Activated naive CD4-positive, alpha-beta T cell treated with anti-CD3 and anti-CD28 coated beads, Interleukin-2, amount 50 U/mL, for 16 hours (primary cell): ENCODE measurements around the gene TIMM10B.
A peak's percentile ranks its signal among the peaks of the same experiment; 100 is the strongest.

Experiments used
- DNase-seq: peaks from one replicate; pipeline ENCODE4 v3.0.0-alpha.2; 2020

Gene TIMM10B

DNA sequence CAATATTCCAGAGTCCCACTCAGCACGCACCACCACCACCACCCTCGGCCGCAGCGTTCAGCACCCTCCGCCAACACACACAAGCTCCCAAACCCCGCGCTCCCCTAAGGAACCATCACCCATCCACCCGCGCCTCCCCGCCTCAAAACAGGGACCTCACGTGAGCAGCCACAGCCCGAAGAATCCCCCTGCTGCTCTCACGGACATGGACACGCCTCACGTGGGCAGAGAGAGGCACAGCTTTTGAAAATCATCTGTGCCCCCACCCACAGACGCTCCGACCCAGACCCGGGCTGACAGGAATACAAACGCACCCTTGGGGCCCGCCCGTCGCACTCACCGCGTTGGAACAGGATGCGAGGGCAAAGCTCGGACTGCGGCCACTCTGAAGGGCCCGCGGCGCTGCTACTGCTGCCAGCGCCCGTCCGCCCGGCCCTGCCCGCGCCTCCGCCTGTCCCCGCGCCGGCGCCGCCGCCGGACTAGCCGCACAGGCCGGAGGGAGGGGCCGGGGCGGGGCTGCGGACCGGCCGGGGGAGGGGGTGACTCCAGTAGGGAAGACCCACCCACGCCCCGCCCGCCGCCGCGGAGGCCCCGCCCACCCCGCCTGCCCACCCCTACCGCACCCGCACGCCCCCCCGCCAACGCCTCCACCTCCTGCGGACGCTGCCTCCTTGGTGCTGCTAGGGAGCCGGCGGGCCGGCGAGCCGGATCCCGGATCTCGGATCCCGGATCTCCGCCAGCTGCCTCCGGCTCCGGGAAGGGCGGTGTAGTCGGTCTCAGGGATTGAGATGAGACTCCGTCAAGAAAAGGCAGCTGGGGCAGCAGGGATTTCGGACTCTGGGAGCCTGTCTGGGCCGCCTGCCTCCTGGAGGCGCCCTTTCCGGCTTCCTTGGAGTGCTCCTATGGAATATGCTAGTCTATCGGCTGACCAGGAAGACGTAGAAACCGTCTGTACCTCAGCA, 7.6 kb upstream of the TIMM10B start, which contains the start of gene TRIM3:
TSS of gene TRIM3 (minus strand) at position 491 of the 962 bp plus-strand sequence. CDS start 8,246 bp downstream, outside the sequence.
- DNase-seq = peak; percentile 55

DNA sequence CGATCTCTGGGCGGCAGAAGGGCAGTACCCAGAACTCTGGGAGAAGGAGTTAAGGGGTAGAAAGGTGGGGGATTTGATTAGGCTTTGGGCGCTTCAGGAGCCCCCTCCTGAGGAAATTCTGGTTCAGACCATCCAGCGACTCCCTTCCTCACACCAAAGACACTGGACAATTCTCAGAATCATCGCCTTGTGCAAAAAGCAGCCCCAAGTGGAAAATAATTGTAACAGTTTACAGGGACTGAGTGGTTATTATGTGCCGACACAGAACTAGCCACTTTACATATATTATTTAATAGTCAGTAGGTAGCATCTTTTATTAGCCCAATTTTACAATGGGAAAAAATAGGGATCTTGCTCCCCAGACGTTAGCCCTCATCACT, 6.9 kb upstream of the TIMM10B start:
- no peak for DNase-seq

DNA sequence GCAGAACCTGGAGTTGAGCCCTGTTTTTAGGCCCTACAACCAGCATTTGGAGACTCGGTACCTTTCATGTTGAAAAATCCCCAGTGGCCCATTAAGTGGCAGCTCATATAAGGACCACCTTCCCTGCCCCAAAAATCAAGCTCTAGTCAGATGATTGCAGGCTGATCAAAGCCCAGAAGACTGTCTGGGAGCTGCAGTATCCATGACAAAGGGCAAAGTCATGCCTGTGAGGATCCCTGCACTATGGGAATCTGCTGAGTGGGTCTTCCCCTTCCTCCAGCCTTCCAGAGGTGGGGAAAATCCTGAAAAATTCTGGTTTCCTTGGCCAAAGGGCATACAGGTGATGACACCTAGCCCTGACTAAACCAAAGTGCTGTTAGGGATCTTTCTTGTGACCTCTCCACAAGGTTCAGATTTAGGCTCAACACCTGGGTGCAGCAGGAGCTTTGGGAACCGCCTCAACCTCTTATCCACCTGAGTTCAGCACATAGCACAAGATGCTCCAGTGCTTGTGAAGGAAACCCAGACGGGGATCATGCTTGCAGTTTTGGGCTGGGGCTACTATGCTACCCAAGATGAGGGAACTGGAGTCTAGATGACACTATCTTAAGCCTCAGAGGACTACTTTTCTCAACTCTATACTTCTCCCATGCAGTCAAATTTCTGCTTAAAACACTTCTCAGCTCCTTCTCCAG, 6.3 kb upstream of the TIMM10B start:
- no peak for DNase-seq

DNA sequence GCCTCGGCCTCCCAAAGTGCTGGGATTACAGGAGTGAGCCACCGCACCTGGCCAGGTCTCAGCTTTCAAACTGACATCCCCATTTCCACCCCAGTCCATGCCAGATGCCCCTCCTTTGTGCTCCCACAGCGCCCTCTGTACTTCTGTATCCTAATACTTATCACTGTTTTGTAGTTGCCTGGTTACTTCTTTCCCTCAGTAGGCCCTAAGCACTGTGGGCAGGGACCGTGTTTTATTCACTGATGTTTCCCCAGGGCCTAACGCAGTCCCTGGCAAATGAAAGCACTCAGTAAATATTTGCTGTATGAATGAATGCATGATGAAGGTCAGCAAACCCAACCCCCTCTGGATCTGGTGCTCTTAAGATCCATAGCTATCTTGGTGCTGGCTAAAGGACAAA, 5.4 kb upstream of the TIMM10B start:
- no peak for DNase-seq

DNA sequence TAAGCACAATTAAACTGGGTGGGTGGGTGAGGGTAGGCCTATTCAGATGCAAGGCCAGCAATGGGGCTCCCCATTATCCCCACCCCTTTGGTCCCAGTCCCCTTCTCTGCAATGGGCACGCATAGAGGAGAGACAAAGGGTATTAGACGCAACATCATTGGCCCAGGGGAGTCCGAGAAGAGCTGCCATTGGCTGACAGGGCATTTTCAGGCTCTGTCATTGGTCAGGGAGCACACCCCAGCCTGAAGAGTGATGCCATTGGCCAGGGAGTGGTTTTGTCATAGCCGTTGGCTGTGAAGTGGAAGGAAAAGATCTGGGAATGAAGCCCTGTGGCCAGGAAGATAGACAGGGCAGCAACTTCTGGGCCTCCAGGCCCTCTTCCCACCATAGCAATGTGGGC, 4.7 kb upstream of the TIMM10B start:
- no peak for DNase-seq

DNA sequence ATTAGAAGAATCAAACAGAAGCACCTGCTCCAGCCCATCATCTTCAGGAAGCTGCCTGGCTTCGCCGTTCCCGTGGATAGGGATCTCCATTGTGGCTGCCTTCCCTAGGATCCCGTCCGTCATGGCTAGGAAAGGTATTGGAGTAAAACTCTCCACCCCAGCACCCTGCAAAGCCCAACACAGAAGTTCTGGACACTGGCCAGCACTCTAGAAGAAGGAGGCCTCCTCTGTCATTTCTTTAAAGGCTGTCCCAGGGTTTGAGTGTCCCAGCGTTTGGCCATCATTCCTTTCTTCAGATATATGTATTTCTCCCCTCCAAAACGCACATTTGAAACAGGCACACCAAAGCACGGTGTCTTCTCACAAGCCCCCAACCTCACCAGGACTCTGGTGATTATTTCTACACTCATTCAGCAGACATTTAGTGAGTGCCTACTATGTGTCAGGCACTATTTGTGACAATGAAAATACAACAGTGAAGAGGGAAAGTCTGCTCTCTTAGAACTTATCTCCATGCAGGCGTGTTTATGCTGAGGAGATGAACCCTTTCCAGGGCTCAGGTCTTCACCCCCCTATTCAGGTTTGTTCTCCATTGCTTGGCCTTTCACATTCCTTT, 894 bp upstream of the TIMM10B start:
- no peak for DNase-seq

DNA sequence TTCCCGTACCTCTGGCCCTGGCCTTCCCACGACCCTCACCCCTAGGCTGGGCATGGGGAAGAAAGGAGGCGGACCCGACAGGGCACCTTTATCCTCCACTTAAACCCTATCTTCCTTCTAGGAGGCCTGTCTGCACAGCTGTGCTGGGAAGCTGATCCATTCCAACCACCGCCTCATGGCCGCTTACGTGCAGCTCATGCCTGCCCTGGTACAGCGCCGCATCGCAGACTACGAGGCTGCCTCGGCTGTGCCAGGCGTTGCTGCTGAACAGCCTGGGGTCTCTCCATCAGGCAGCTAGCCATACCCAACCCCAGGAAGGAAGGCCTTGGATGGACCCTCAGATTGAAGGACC, 599 bp downstream of the TIMM10B start:
- DNase-seq = no peak

DNA sequence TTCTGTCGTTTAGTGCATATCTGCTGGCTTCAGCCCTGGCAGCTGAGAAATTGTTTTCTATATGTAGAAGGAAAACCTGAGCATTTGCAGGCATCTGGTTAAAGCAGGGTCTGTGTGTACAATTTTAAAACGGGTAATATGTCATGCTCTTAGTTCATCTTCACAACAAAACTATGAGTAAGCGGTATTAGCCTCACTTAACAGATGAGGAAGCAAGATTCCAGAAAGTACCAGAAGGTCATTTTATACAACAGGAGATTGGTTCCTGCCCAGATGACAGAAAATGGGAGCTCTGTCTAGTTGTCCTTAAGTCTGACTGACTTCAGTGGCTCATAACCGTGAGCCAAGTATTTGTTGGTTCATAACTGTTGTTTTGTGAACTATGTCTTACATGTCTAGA, 1.1 kb downstream of the TIMM10B start:
- no peak for DNase-seq

DNA sequence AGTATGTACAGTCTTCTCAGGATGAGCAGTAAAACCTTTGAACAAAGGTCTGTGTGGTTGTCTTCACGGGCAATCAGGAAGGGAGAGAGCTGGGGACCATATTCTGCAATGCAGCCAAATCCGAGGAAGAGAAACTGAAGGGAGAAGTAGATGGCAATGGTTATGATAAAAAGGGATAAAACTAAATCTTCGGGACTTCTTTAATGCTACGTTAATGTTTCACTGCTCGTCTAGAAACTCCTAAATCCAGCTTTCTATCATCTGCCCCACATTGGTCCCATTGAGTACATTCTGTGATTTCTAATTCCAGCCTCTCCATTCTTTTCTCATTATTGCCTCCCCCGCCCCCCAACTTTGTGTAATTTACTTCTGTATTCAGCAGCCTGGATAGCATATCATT, 1.7 kb downstream of the TIMM10B start:
- no peak for DNase-seq

DNA sequence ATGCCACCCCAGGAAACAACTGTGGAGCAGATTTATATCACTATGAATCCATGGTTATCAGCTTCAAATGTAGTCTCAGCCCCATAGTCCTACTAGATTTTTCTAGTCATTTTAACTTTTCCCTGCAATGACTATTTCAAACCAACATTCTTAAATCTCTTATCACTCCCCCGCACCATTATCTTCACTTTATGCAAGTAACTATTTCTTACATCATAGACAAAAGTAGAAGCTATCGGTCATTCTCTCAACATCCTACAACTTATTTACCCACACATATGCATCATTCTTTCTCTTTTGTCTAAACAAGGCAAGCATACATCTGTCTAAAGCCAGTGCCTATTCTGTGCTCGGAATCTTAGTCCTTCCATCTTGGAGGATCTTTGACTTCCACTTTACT, 4.4 kb downstream of the TIMM10B start:
- no peak for DNase-seq

DNA sequence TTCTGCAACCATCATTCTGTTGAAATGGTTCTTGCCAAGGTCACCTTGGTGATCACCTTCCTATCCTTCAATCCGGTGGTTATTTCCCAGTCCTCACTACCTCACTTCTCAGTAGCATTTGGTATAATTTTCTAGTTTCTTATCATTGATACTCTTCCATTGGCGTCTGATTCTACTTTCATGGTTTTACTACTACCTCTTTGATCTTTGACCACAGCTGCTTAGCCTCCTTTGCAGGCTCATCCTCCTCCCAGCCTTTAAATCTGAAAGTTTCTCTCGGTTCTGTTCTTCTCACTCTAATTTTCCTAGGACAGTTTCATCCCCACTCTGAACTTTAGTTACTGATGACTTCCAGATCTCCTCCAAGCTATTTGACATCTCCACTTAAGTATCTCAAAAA, 5.0 kb downstream of the TIMM10B start:
- no peak for DNase-seq

DNA sequence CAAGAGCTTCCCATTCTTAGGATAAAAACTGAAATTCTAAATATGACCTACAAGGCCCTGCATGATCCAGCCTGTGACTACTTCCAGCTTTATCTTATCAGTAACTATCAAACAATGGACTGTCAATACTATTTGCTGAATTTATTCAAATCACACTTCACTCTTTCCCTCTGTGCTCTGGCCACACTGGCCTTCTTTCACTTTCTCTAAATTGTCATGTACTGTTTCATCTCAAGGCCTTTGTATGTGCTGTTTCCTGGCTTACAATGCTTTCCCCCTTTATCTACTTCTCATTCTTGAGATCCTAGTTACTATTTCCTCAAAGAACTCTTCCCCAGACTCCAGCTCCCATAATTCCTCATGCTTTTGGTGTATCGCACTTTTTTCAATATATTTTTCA, 5.6 kb downstream of the TIMM10B start:
- no peak for DNase-seq

DNA sequence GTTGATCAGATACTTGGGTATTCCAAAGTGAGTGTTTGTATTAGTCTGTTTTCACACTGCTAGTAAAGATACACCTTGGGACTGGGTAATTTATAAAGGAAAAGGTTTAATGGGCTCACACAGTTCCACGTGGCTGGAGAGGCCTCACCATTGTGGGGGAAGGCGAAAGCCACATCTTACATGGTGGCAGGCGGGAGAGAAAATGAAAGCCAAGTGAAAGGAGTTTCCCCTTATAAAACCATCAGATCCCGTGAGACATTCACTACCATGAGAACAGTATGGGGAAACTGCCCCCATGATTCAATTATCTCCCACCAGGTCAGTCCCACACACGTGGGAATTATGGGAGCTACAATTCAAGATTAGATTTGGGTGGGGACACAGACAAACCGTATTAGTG, 7.0 kb downstream of the TIMM10B start:
- DNase-seq = no peak

DNA sequence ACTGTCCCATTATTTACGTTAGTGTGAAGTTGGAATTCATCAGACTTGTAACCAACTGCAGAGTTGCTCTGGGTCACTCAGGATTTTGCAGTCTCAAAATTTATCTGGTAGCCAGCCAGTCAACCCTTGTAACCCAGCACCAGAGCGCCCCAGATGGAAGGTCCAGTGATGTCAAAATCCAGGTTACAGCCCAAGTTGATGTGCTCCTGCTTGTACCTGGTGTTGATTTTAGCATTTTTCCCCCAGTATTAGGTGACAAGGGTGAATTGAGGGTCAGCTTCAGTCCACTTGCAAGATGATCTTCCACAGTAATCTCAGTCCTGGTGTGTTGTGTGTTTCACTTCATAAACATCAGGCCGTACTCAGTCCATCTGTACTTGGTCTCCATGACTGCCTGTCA, 7.5 kb downstream of the TIMM10B start:
- no peak for DNase-seq

DNA sequence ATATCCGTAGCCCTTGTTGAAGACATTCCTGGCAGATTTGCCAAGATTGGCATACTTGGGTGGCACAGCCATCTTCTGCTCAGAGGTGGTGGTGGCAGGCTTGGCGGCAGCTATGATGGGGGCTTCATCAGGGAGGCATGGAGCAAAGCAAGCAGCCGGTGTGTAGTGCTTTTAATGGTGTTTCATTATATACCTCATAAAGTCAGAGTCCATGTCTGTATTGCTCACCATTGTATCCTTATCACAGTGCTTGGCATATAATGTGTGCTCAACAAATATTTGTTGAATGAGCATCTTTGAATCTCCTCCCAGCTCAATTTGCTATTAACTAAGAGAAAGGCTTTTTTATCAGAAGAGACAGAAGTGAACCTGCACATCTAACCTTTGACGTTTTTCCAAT, 8.0 kb downstream of the TIMM10B start:
- DNase-seq = no peak

DNA sequence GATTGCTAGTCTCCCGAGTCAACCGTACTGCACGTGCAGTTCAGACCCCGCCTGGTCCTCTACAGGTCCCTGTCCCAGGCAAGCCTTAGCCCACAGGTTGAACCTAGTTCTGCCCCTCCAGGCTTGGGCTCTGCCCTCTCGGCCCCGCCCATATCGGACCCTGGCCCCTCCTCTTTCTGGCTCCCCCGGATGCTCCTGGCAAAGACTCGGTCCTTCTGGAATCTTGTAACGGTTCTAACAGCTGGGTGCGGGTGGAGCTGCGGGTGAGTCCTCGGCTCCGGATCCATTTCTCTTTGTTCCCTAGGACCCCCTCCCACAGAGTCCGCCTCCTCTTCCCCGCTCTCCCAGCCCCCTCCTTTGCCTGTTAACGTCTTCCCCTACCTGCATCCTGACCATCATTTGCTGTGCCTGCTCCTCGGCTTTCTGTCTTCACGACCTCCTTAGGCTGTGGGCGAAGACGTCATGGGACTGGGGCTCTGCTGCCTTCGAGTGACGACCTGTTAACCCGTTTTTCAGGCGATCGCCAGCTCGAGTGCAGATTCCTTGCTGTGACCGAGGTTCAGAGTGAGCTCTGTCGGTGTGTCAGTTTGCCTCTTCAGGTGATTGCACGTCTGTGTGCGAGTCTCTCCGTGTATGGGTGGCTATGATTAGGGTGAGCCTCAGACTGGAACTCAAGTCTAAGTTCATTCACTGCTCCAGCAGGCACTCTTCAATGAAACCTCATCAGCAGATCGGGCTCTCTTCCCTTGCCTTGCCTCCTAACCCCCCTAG, 16.0 kb downstream of the TIMM10B start, which contains the start of gene DNHD1:
TSS of gene DNHD1 (plus strand) at position 212 of the 771 bp plus-strand sequence. CDS start 936 bp downstream, outside the sequence.
- DNase-seq = no peak

DNA sequence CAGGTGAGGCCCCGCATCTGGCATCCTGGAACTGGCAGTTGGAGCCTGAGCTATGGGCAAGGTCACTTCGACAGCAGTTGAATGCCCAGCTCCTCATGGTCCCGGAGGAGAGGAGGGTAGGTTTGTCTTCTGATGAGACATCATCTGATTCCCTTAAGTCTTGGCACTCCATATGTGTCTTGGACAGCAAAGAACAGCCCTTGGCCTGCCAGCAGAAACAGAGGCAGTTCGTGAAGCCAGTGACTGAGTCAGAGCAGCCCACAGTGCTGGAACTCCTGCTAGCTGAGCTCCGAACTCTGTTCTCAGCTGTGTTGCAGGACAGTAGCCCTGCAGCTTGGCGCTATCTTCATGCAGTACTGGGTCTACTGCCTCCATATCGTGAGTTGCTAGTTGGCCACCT, 16.8 kb downstream of the TIMM10B start:
- DNase-seq = no peak

DNA sequence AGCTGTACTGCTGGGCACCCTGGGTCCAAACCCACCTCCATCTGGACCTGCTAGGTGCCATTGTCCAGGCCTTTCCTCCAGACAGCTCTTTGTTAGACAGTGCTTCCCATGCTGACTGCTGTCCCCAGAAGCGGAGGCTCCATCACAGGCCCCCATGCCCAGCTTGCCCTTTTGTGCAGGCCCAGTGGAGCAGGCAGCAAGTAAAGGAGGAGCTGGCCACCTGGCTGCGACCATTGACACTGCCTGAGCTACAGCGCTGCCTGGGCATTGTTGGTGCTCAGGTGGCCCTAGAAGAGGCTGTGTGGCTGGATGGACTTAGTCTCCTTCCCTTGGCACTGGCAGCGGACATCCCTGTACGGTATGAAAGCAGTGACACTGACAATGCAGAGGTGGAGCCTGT, 17.2 kb downstream of the TIMM10B start:
- DNase-seq = no peak

DNA sequence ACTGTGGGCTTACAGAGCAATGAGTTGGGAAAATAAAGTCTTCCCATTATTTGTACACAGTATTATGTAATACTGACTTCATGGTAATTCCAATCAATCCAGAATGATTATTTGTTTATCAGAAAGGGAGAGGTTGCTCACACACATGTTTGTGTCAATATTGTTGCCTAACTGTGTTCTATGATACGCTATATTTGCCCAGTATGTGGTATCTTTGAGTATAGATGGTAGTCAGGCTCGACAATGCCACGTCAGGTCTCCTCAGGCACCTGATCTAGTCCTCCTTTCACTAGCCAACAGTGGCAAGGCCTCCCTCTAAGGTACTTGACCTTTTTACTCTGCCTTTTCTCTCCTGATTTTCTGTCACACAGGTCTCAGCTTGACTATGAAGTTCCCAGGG, 21.1 kb downstream of the TIMM10B start:
- no peak for DNase-seq

DNA sequence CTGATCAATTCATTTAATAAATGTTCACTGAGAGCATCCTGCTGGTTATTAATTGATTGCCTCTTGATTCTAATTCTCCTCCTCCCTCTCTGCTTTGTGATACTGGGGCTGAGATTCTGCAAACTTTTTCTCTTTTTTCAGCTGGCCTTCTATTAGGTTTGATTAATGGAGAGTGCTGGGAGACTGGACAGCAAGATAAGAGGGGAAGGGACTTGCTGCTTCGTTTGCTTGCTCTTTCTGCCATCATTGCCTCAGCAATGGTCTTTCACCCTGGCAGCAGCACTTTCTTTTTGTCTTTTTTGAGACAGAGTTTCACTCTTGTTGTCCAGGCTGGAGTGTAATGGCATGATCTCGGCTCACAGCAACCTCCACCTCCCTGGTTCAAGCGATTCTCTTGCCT, 22.9 kb downstream of the TIMM10B start:
- DNase-seq = no peak

DNA sequence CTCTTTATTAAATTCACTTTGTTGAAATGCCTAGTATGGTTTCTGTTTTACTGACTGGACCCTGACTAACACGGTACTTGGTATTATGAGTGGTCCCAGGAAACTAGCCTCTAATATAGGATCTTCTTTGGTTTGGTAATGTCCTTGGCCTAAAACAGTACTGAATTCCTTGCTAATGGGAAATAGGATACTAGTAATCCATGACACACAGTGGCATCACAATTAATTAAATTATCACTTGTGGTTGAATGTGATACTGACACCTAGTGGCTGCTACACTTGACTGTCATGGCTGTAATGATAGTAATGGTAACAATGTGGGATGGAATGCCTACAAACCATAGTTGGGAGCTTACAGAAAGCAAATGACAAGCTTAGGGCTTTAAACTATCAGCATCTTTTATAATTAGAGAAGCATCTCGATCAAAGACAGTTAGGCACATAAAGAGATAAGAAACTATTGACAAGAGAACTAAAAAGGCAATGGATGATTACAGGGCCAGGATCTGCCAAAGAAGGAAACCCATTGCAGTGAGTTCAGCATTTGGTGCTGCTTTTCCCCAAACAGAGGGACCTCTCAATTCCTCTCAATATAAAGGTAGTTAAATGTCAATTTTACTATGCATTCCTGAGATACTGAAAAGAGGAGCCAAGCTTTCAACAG, 24.4 kb downstream of the TIMM10B start:
- DNase-seq = no peak

DNA sequence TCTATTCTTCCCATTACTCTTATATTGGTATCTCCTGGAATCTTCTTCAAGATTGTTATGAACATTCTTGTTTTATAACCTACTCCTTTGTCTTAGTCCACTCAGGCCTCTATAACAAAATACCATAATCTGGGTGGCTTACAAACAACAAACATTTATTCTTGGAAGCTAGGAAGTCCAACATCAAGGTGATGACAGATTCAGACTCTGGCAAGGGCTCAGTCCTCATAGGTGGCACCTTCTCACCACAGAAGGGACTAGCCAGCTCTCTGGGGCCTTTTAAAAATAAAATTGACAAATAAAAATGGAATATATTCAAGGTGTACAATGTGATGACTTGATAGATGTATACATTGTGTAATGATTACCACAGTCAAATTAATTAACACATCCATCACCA, 35.6 kb downstream of the TIMM10B start:
- DNase-seq = no peak
